Endothelial cell of umbilical vein (primary cell): Measurements from ENCODE around the gene GRM8. TPM values are rescaled to one million over a fixed set of nuclear protein-coding genes. Genes with fewer than 3 reads are reported as not detected.

Experiments
- BruUV-seq: library from RNA; stranded (reverse); fragments of 400-500 nt; replicated peaks from 2 replicates; lab custom pipeline; 2021; lab: Mats Ljungman, UMichigan
- CTCF ChIA-PET: fragments of 300-600, 350-600 bp; sonication (Branson Sonifier 250); formaldehyde crosslinking; loops from one replicate; lab custom pipeline; 2021; ENCODE audit warnings: antibody characterized with exemption, inconsistent platforms; lab: Charles Lee
- POLR2A ChIA-PET: fragments of 300-600, 350-600 bp; sonication (Branson Sonifier 250); formaldehyde crosslinking; loops from one replicate; lab custom pipeline; 2021; ENCODE audit warnings: antibody characterized with exemption, inconsistent platforms; lab: Charles Lee
- DNase-seq: peaks from one replicate; pipeline ENCODE4 v3.0.0-alpha.2; 2011; ENCODE audit warnings: low read depth, low spot score
- FAIRE-seq: peaks from 2 replicates; lab custom pipeline; 2011; peaks lifted over from hg19 to GRCh38; lab: Jason Lieb, UNC
- H2AFZ ChIP-seq: 2 replicates; pipeline ENCODE4 v1.6.0; 2012; ENCODE audit warnings: low read depth, low read length, control low read depth, inconsistent platforms
- H3K27ac ChIP-seq: 2 replicates; pipeline ENCODE4 v1.5.1; 2011; ENCODE audit warnings: low read depth, mild to moderate bottlenecking, control low read depth, low read length, moderate library complexity; ENCODE audit not compliant: insufficient read depth
- H3K27me3 ChIP-seq, 2 experiments: 2 replicates each; pipeline versions ENCODE4 v1.6.0 to v1.6.1; 2011; ENCODE audit warnings: low read length in 2 of 2, mixed read lengths in 1 of 2; ENCODE audit not compliant: control insufficient read depth in 2 of 2, insufficient read depth in 2 of 2
- H3K36me3 ChIP-seq, 2 experiments: 2 replicates in 1 of 2; 3 replicates in 1 of 2; pipeline ENCODE4 v1.5.1; 2011; ENCODE audit warnings: low read length in 2 of 2, mild to moderate bottlenecking in 1 of 2, moderate library complexity in 1 of 2; ENCODE audit not compliant: control insufficient read depth in 2 of 2, insufficient read depth in 2 of 2; ENCODE audit errors: extremely low read depth in 1 of 2
- H3K4me1 ChIP-seq: 3 replicates; pipeline ENCODE4 v1.5.1; 2011; ENCODE audit warnings: mild to moderate bottlenecking, low read length; ENCODE audit not compliant: control insufficient read depth, insufficient read depth; ENCODE audit errors: extremely low read depth
- H3K4me2 ChIP-seq: 2 replicates; pipeline ENCODE4 v1.6.1; 2011; ENCODE audit warnings: low read length, control low read depth, mixed read lengths; ENCODE audit not compliant: insufficient read depth
- H3K4me3 ChIP-seq, 3 experiments: fragments of 200-600 bp in 1 of 3; sonication (generic), shearing (Covaris generic) in 1 of 3; replicated peaks in 1 of 3; 2 replicates each; pipeline ENCODE4 v1.5.1; 2011 to 2016; ENCODE audit warnings: control low read depth in 3 of 3, low read length in 3 of 3, mild to moderate bottlenecking in 2 of 3, inconsistent platforms in 1 of 3, low read depth in 1 of 3, moderate library complexity in 1 of 3; ENCODE audit not compliant: insufficient read depth in 1 of 3
- H3K79me2 ChIP-seq: 2 replicates; pipeline ENCODE4 v1.6.0; 2012; ENCODE audit warnings: low read length, inconsistent platforms; ENCODE audit not compliant: control insufficient read depth, insufficient read depth
- H3K9ac ChIP-seq: replicated peaks from 2 replicates; pipeline ENCODE3; 2011; ENCODE audit warnings: low read length, control low read depth; ENCODE audit not compliant: insufficient read depth; ENCODE audit errors: extremely low read depth
- H3K9me1 ChIP-seq: replicated peaks from 3 replicates; pipeline ENCODE4 v1.6.0; 2011; ENCODE audit warnings: mild to moderate bottlenecking, low read length; ENCODE audit not compliant: control insufficient read depth, insufficient read depth; ENCODE audit errors: extremely low read depth
- H3K9me3 ChIP-seq: replicated peaks from 2 replicates; pipeline ENCODE4 v1.5.1; 2012; ENCODE audit warnings: low read length, inconsistent platforms; ENCODE audit not compliant: control insufficient read depth, insufficient read depth
- H4K20me1 ChIP-seq: replicated peaks from 2 replicates; pipeline ENCODE3; 2011; ENCODE audit warnings: mild to moderate bottlenecking, low read length; ENCODE audit not compliant: control insufficient read depth, insufficient read depth; ENCODE audit errors: extremely low read depth
- EZH2 ChIP-seq: IDR thresholded peaks from 2 replicates; pipeline ENCODE4 v1.6.1; 2012; ENCODE audit warnings: borderline replicate concordance, low read depth, mild to moderate bottlenecking, moderate library complexity, low read length, inconsistent platforms; ENCODE audit not compliant: severe bottlenecking
- FOS ChIP-seq: IDR thresholded peaks from 2 replicates; pipeline ENCODE4 v1.6.1; 2011; ENCODE audit warnings: mild to moderate bottlenecking, low read length, moderate library complexity, borderline replicate concordance; ENCODE audit not compliant: insufficient read depth
- GATA2 ChIP-seq: IDR thresholded peaks from 2 replicates; pipeline ENCODE4 v1.7.0; 2011; ENCODE audit warnings: low read depth, mild to moderate bottlenecking, moderate library complexity, mixed read lengths, low read length; ENCODE audit not compliant: insufficient read length, insufficient read depth
- JUN ChIP-seq: IDR thresholded peaks from 2 replicates; pipeline ENCODE4 v1.6.1; 2011; ENCODE audit warnings: borderline replicate concordance, low read depth; ENCODE audit not compliant: insufficient read length, insufficient read depth
- MYC ChIP-seq: IDR thresholded peaks from one replicate; pipeline ENCODE4 v1.6.1; 2011; ENCODE audit warnings: mild to moderate bottlenecking, low read depth, low read length
- POLR2A ChIP-seq: IDR thresholded peaks from 2 replicates; pipeline ENCODE4 v1.6.1; 2012; ENCODE audit warnings: low read depth, mild to moderate bottlenecking, control low read depth, low read length
- POLR2AphosphoS5 ChIP-seq: IDR thresholded peaks from 2 replicates; pipeline ENCODE4 v1.6.1; 2012; ENCODE audit warnings: low read depth, mild to moderate bottlenecking, control low read depth, low read length, moderate library complexity; ENCODE audit not compliant: insufficient read depth
- dilution Hi-C: fragments of 300-500 bp; cut with MboI; formaldehyde crosslinking; loops from one replicate; pipeline ENCODE4 v1.15.0; 2019; ENCODE audit warnings: low sequenced_read_pairs; ENCODE audit not compliant: extremely low pct_ligation_motif_present
- intact Hi-C: fragments of 100-400 bp; cut with micrococcal nuclease; formaldehyde crosslinking; loops from one replicate; pipeline ENCODE4 v1.10.0; 2022
- polyA plus RNA-seq, 4 experiments: library from polyadenylated mRNA; depleted of rRNA in 3 of 4; stranded (reverse) in 3 of 4; unstranded in 1 of 4; fragments of >200 nt; gene quantifications; 2 replicates each; pipeline versions ENCODE4 v1.2.1 to v1.2.3, GENCODE V29; 2011 to 2012; ENCODE audit warnings: missing spikeins in 1 of 4
- total RNA-seq: library from RNA; stranded (reverse); gene quantifications from 2 replicates; pipeline ENCODE4 v1.2.3, GENCODE V29; 2021
- TF ChIP-seq, protein P1 (sequence below), 2 donors: IDR thresholded peaks; 1 replicate in 1 of 2; 2 replicates in 1 of 2; pipeline ENCODE4 v1.5.1; 2011; ENCODE audit warnings: low read length in 2 of 2, mild to moderate bottlenecking in 2 of 2, moderate library complexity in 2 of 2, control low read depth in 1 of 2, inconsistent platforms in 1 of 2, low read depth in 1 of 2; ENCODE audit not compliant: insufficient read depth in 1 of 2; ENCODE audit errors: extremely low read depth in 1 of 2
- TF ChIP-seq, protein P2 (sequence below): IDR thresholded peaks from 2 replicates; pipeline ENCODE4 v1.6.1; 2011; ENCODE audit not compliant: insufficient read depth, insufficient read length

GRM8 gene
- total and polyA plus RNA-seq, 2 donors (not counting 3 experiments of a cell fraction or from before 2014, with no cell fraction given) = not detected

DNA sequence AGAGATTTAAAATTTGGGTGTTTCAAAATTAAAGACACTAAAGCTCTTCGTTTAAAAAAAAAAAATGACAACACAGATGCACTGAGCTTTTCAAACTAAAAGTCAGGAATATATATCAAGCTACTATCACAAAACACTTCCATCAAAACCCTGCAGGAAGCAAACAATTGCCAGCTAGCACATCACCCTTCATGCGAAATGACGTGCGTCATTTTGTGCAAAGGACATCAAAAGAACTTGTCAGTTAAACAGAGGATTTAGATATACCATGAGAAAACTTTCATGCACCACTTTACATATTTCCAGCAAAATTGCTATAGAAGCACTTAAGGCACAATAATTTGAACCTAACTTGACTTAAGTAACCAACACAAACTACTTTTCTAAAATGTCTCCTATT lies 264.7 kb downstream of the GRM8 start:
- dilution Hi-C loops = no loop called here
- Histone ChIP-seq H3K9me3 (peaks cover under 1% of the 10 kb centered on the region), H3K4me2 (no peak overlapping the region), H3K36me3 (no peaks in the 10 kb centered on the region), H3K9ac (no peak overlapping the region), H3K4me1 (no peaks in the 10 kb centered on the region), H3K27ac (no peak overlapping the region), H3K4me3 (no peak overlapping the region), H3K27me3 (no peaks in the 10 kb centered on the region), H3K9me1 (no peaks in the 10 kb centered on the region), H3K79me2 (no peaks in the 10 kb centered on the region), H4K20me1 (no peaks in the 10 kb centered on the region), H2AFZ (no peak overlapping the region)
- BruUV-seq = no TSS peak
- TF ChIP-seq POLR2A = no peak
- TF ChIP-seq, protein P1, sequence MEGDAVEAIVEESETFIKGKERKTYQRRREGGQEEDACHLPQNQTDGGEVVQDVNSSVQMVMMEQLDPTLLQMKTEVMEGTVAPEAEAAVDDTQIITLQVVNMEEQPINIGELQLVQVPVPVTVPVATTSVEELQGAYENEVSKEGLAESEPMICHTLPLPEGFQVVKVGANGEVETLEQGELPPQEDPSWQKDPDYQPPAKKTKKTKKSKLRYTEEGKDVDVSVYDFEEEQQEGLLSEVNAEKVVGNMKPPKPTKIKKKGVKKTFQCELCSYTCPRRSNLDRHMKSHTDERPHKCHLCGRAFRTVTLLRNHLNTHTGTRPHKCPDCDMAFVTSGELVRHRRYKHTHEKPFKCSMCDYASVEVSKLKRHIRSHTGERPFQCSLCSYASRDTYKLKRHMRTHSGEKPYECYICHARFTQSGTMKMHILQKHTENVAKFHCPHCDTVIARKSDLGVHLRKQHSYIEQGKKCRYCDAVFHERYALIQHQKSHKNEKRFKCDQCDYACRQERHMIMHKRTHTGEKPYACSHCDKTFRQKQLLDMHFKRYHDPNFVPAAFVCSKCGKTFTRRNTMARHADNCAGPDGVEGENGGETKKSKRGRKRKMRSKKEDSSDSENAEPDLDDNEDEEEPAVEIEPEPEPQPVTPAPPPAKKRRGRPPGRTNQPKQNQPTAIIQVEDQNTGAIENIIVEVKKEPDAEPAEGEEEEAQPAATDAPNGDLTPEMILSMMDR (IDR thresholded peaks at IDR 0.05; ENCODE audit: extremely low read depth in 1 of 2, insufficient read depth in 1 of 2, low read depth in 1 of 2, low read length in 2 of 2) = no peak
- TF ChIP-seq GATA2 = no peak
- TF ChIP-seq MYC = no peak
- TF ChIP-seq POLR2AphosphoS5 = no peak
- TF ChIP-seq, protein P2, sequence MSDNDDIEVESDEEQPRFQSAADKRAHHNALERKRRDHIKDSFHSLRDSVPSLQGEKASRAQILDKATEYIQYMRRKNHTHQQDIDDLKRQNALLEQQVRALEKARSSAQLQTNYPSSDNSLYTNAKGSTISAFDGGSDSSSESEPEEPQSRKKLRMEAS = no peak
- no peak for TF ChIP-seq EZH2
- TF ChIP-seq JUN = no peak
- TF ChIP-seq FOS = no peak
- FAIRE-seq (no peak), DNase-seq (no peak)
- CTCF ChIA-PET = no interaction called here
- POLR2A ChIA-PET = no interaction called here
- intact Hi-C loops = no loop called here
